GM18867 (cell line): ENCODE results near the gene GPHB5.
A peak's percentile ranks its signal among the peaks of the same experiment; 100 is the strongest.
"Not testable (repeated sequence)": the region's sequence is repeated elsewhere in the genome, so short reads cannot be mapped to it uniquely, and the experiment has no call there.

Source experiments
- ATAC-seq: cut with Tn5 transposase; IDR thresholded peaks from one replicate; pipeline ENCODE4 v1.9.1; 2021; ENCODE audit warnings: mild to moderate bottlenecking, moderate library complexity; ENCODE audit not compliant: unreplicated experiment

GPHB5 gene

GRCh38 chr14:63296060-63296563, 22.6 kb downstream of the GPHB5 start:
- peak; percentile 69 for ATAC-seq

- ATAC-seq: peak; percentile 73
These were observed 23.5 kb downstream of the GPHB5 start for GRCh38 chr14:63295231-63295685.

DNA sequence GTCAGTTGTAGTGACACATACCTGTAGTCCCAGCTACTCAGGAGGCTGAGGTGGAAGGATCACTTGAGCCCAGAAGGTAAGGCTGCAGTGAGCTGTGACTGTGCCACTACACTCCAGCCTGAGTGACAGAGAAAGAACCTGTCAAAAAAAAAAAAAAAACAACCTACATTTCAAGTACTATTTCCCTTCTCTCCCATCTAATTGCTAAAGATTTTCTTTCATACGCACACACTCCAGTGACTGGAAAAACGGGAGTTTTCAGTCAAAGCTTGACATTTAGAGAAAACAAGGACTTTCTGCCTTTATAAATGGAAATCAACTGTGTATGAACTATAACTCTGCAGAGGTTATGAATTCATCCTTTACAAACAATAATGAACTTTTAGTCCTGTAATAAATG, 25.9 kb downstream of the GPHB5 start:
- no peak for ATAC-seq

DNA sequence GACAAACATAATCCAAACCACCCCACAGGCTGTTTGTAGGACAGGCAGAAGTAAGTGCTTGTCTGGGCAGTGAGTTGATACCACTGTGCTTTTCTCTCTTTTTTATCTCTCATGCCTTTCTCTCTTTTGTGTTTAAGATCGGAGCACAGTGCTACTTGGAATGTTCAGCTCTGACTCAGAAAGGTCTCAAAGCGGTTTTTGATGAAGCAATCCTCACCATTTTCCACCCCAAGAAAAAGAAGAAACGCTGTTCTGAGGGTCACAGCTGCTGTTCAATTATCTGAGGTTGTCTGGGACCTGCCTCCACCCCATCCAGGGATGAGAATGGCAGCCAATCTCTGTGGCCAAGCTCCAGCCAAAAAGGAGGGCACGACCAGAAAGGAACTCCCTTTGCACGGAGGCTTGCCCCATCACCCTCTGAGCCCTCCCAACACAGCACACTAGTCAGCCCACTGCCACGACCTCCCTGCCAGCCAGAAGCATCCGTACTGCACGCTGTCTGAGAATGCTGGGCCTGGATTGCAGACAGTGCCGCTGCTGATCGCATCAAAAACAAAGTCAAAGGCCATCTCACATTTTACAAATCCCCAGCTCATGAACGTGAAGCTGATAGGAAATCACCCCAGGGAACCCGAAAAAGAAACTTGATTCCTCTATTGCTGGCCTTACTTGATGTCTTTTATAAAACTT, 27.8 kb downstream of the GPHB5 start:
- ATAC-seq: no peak

DNA sequence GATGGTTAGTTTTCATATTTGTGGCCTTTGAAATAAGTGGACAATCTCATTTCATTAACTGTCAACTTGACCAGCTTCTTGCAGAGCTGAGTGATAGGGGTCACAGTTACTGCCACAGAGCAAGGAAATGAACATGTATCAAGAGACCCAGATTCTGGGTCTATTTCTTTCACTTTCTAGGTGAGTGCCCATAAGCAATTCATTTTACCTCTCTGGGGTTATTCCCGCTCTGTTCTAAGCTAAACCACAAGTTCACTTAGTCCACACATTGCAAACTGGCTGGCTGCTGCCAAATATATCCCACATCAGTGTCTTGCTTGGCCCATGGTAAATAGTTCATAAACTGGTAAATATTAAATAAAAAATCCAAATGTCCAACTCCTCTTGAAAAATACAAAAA, 29.9 kb downstream of the GPHB5 start:
- ATAC-seq: peak; percentile 48

DNA sequence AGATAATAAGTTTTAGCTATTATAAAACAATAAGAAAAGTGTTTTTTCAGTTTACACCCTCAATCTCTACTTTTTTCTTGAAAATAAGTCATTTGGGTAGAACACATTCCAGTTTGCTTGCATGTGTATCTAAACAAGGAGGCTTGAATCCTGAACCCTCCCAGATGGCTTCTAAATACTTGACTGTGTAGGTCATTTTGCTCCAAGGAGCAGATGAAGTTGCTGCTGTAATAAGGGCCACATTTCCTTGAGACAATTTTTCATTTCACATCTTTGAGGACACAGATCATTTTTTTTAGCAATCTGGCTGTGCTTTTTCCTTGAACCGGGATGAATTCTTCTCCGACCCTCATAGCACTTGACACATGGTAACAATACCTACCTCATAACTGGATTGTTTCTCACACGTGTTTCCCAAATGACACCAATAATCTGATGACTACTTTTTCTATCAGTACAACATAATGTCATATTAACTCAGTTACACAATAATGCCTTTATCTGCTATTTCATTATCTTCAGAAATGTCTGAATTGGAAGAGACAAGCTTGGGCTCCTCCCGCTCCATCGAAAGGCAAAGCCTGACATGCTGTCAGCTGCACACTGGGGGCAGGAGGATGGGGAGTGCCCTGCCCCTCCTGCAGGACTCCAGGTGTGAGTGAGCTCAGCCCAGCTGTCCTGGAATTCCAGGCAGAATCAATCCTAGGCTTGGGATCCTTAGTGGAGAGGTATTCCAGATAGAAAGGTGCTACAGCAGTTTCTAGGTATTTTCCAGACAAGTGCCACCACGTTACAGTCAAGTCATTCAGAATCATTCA, 30.9 kb downstream of the GPHB5 start:
- ATAC-seq: no peak

GRCh38 chr14:63286071-63286470, 32.7 kb downstream of the GPHB5 start:
- no peak for ATAC-seq

GRCh38 chr14:63283884-63284248, 34.9 kb downstream of the GPHB5 start:
- no peak for ATAC-seq

- ATAC-seq: peak; percentile 90
These were observed 35.5 kb downstream of the GPHB5 start for GRCh38 chr14:63282997-63283883.

GRCh38 chr14:63279933-63280332, 38.8 kb downstream of the GPHB5 start:
- ATAC-seq: not testable (repeated sequence)

- no peak for ATAC-seq
These were observed 41.0 kb downstream of the GPHB5 start for GRCh38 chr14:63277591-63278183.

DNA sequence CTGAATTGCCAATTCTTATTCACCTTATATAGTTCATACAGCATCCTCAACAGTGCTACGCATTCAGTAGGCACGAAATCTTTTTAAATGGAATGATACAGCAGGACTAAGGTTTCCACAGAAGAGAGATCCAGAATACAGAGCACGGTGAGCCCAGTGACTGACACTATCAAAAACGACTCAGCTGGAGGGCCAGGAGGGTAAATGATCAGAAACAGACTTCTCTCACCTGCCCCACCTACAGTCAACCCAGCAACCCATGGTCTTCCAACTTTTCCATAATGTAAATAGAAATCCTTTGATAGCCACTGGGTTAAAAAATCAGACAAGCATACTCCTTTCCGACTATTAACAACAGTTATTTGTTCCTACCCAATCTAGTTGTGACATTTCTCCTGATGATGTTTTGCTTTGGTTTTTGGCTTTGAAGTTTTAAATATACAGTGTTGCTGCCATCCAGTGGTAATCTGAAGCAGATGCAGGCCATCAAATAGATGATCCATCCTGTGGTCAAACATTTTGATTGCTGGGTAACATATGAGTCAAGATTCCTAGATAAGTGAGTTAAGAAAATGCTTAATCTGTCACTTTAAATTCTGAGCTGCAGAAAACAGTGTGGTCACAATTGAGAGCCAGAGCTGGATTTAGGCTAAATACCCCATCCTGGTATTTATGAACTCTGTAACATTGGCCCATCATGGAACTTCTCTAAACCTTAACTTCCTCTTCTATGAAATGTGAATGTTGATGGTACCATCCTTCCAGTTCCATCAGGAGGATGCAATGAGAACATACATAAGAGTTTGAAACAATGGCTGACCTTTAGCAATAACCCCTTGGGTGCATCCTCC, 42.0 kb downstream of the GPHB5 start:
- peak; percentile 75 for ATAC-seq

- ATAC-seq: no peak
These were observed 42.7 kb downstream of the GPHB5 start for GRCh38 chr14:63276016-63276415.

- ATAC-seq: no peak
These were observed 43.1 kb downstream of the GPHB5 start for GRCh38 chr14:63275611-63276010.

GRCh38 chr14:63273717-63274655, 44.7 kb downstream of the GPHB5 start:
- no peak for ATAC-seq

DNA sequence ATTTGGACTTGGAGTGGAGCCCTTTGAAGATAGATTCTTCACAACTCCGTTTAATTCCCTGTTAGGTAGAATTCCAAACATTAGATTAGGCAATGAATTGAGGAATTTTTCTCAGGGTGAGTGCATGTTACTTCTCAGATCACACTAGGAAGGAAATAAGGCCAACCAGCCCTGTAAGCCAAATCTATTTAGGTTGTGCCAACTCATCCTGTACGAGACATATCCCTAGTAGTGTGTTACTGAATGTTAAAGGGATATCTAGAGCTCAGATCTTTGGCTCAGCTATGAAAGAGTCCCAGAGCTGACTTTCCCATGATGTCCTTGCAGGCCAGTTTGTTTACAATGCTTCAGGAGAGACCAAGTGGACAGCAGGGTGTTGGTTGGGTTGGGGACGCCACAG, 45.6 kb downstream of the GPHB5 start:
- ATAC-seq: no peak

- ATAC-seq: no peak
These were observed 49.0 kb downstream of the GPHB5 start for GRCh38 chr14:63269561-63270225.

GRCh38 chr14:63268771-63269170, 50.0 kb downstream of the GPHB5 start:
- no peak for ATAC-seq
